ENCODE data around the gene SUV39H2.
A peak's percentile ranks its signal among the peaks of the same experiment; 100 is the strongest.
"Not testable (repeated sequence)": the region's sequence is repeated elsewhere in the genome, so short reads cannot be mapped to it uniquely, and the experiment has no call there.

SUV39H2 gene

DNA sequence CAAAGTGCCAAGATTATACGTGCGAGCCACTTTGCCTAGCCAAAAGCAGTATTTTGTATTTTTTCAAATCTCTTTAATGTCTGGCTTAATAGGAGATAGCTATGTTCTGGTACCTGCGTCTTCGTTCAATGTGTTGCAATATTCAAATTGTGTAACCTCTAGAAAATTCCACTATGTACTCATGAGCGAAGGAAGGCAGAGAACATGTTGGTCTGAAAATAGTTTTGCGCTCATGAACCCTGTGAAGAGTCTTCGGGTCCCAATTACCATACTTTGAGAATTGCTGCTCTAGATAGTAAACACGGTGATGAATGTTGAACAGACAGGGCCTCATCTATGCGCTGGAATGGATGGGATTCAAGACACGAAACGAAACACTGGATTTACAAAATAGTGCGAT lies 2.7 kb upstream of the SUV39H2 start:
- DNase-seq (ENCODE audit: low read depth, low spot score), result no peak

DNA sequence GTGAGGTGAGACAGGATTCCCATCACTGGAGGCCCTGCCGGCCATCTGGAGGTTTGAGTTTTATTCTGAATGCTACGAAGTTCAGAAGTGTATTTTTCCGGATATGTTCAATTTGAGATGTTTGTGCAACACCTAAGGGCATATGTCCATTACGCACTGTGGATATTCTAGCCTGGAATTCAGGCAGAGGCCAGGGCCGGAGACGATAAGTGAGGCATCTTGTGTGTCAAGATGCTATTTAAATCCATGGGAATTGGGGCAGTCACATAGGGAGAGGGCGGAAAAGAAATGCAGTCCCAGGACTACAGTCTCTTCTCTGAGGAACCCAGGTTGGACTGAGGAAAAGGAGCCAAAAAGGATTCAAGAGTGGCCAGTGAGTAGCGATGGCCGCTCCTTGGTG lies 1.9 kb upstream of the SUV39H2 start:
- no peak for DNase-seq (ENCODE audit: low read depth, low spot score)

DNA sequence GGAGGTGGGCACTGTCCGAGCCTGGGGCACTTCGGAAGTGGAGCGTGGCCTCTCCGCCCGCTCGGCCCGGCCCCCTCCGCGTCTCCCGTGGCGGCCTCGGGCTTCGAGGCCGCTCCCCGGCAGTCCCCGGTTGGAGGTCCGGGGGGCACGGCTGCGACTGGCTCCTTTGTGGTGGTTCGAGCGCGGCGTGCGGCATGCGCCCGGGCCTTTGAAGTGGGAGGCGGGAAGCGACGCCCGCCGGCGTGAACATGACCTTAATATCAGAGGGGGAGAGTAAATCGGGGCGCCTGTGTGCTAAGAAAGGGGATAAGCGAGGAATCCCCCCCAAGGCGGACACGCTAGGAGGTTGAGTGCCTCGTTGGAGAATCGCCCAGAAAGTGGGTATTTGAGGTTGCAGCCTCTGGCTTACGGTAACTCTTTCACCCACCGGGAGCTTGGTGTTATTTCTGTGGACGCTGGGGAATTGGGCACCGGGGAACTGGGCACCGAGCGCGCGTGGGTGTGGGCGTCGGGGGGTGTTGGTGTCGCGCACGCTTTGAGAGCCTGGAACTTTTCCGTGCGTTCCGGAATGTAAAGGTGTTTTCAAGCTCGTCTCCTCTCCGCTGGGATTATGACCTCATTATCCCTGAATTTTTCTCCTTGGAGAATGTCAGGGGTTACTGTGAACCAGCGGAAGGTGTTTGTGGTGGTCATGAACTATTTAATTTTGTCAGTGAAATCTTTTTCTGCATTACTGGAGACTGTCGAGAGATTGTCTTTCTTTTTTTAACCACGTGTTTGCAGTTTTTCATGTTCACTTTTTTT lies 660 bp downstream of the SUV39H2 start:
- peak; percentile 0 for DNase-seq (ENCODE audit: low read depth, low spot score)

DNA sequence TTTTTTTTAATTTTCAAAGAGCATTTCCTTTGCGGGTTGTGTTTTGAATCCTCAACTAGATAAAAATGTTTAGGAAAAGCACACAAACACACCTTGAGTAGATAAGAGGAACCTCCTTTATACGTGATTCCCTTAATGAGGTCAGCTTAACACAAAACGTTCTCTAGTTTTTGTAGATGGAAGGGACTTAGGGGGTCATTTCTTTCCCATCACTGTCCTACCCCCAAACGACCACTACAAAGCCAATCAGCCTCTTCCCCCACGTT lies 1.2 kb downstream of the SUV39H2 start:
- no peak for DNase-seq (ENCODE audit: low read depth, low spot score)

DNA sequence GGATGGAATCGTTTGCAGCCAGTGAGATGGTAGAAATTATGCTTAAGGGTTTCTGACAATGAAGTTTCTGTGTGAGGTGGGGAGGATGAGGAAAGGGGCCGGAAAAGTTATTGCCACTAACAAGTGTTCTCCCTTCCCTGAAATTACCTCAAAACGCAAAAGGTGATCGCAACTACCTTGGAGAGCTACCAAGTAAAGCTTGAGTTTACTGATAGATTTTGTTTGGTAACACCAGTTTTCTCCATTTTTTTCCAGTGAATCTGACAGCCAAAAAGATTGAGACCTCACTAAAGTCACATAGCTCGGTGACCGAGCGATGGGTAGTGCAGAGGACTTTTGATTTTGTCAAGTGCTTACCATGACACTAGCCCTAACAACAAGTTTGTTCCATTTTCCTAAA lies 1.6 kb downstream of the SUV39H2 start:
- no peak for DNase-seq (ENCODE audit: low read depth, low spot score)

DNA sequence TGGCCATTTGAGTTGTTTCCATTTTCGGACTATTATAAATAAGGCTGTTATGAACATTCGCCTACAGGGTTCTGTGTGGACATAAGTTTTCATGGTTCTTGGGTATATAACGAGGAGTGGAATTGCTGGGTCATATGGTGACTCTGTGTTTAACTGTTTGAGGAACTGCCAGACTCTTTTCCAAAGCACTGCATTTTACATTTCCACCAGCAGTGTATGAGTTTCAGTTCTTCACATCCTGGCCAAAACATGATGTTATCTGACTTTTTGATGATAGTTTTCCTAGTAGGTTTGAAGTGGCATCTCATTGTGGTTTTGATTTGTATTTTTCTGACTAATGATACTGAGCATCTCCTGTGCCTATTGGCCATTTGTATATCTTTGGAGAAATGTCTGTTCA lies 5.4 kb downstream of the SUV39H2 start:
- DNase-seq (ENCODE audit: low read depth, low spot score), result no peak

DNA sequence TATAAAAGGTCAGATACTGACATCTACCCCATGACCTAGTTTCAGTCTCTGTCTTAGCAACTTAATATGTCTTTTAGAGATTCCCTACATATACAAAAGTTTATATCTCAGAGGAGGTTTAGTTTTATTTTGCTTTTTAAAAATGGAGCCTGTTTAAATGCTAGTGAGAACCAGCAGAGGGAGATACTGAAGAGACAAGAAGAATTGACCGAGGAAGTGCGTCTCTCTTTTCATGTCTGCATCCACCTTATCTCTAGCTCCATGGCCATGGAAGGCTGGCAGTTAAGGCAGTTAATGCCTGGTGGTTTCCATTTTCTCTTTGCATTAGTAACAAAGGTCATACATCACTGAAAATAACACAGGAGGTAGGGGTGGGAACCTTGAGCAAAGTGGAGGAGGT lies 10.7 kb downstream of the SUV39H2 start:
- no peak for DNase-seq (ENCODE audit: low read depth, low spot score)

DNA sequence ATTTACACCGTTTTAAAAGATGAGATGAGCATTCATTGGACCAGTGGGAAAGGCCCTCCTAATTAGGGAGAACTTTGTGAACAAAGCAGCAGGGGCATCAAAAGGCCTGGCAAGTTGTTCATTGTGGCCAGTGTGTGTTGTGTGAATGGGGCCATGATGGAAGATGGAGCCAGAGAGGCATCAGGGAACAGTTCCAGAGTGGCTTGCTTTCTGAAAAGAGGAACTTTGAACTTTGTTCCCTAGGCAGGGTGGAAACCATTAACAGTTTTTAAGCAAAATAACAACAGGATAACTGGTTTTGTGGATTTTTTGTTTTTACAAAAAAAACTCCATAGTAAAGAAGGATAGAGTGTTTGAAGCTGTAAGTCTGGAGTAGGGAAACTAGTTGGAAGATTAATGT lies 12.5 kb downstream of the SUV39H2 start:
- DNase-seq (ENCODE audit: low read depth, low spot score), result no peak

DNA sequence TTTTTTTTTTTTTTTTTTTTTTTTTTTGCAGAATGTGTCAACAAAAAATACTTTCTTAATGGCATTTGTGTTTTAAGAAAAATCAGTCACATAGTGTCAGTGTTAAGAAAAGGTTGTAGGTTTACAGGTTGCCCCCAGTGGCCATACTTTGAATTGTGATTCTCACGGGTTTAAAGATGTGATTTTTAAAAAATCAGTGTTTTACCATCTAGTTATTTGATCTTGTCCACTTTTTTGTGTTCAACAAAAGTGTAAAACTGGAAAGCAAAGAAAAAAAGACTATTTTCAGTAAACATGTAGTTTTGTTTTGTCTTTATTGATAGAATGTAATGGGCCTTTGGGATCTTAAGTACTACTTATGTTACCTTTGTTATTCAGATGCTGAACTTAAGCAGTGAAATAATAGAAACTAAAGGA lies 25.7 kb downstream of the SUV39H2 start:
- no peak for DNase-seq (ENCODE audit: low read depth, low spot score)

DNA sequence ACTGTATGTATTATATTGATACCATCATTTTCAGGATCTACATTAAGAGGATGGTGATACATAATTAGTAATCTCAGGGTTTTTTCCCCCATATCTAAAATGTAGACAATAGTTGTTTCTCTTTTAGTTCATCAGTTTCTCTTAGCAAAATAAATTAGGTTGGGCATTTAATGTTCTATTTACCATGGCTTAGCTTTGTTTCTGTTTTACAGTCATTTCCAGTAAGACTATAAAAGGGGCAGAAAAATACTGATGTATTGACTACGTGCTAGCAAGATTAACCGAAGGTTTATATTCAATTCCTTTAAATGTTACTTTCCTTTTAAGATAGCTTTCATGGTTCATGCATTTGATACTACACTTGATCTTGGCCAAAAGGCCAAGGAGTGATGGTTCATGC lies 26.2 kb downstream of the SUV39H2 start:
- DNase-seq (ENCODE audit: low read depth, low spot score), result no peak

DNA sequence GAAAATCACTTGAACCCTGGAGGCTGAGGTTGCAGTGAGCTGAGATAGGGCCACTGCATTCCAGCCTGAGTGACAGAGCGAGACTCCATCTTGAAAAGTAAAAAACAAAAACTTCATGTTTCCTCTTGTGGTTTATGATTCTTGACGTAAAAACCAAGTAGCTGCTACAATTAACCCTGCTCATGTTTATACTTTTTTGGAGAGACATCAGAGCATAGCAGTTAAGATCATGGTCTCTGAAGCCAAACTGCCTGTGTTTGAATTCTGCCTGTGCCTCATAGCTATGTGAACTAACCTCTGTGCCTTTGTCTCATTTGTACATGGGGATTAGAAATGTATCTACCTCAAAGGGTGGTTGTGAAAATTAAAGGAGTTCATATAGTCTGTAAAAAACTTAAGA lies 27.2 kb downstream of the SUV39H2 start:
- no peak for DNase-seq (ENCODE audit: low read depth, low spot score)

DNA sequence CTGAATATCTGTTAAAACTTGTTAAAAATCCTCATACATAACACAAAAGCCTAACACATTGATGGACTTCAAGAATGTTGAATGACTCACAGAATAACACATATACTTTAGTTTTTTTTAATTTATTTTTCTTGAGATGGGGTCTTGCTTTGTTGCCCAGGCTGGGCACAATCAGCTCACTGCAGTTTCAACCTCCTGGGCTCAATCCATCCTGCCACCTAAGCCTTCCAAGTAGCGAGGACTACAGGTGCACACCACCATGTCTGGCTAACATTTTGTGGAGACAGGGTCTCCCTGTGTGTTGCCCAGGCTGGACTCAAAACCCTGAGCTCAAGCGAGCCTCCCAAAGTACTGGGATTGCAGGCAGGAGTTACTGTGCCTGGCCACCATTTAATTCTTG lies 28.1 kb downstream of the SUV39H2 start:
- no peak for DNase-seq (ENCODE audit: low read depth, low spot score)

DNA sequence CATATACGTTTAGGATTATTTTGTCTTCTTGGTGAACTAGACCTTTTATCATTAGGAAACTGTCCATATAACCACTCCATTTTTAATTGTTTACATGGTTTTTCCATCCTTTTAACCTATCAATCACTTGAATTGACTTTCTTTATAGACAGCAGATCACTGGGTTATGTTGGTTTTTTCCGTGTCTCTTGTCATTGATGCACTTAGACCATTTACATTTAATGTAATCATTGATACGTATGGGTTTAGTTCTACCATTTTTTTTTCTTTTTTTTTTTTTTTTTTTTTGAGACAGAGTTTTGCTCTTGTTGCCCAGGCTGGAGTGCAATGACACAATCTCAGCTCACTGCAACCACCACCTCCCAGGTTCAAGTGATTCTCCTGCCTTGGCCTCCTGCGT lies 28.9 kb downstream of the SUV39H2 start:
- DNase-seq (ENCODE audit: low read depth, low spot score), result not testable (repeated sequence)

DNA sequence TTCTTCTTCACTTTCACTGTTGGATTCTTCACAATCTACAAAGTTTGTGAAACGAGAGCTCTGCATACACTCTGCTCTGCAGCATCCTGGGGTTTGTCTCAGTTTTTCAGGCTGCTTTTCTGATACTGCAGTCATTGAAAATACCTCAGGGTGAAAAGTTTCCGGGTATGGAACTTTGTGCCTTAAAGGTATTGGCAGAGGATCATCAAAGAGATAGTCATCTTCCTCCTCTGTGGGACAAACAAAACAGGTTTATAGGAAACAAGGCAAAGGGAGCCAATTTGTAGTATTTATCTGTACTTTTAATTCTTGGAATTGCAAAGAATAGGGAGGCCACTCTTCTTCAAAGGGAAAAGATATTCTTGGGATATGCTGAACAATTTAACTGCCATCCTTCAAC lies 30.4 kb downstream of the SUV39H2 start:
- no peak for DNase-seq (ENCODE audit: low read depth, low spot score)

DNA sequence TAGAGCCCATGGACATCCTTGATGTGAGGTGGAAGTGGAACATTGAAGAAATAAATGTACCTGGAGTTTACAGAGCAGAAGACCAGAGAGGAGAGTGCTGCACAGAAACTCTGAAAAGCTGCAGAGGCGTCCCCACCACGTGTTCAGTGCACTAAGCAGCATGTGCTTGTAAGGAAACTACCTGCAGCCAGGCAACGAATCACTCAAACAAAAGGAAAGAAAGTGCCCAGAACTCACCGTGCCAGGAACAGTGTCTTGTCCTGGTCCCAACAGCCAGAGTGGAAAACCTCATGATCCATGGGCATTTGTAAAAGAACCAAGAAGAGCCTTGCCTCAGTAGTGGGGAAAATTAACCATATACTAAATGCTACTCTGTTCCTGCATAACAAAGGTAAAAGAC lies 32.3 kb downstream of the SUV39H2 start:
- no peak for DNase-seq (ENCODE audit: low read depth, low spot score)

DNA sequence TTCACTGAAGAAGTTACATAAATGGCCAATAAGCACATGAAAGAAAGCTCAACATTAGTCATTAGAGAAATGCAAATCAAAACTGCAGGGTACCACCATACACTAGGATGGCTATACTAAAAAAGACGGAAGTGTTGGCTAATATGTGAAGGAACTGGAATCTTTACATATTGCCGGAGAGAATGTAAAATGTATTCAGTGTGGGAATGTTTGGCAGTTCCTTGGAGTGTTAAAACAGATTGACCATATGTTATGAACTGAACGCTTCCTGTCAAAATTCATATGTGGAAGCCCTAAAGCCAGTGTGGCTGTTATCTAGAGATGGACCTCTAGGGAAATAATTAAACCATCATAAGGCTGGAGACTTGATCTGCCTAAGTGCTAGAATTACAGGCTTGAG lies 33.1 kb downstream of the SUV39H2 start:
- DNase-seq (ENCODE audit: low read depth, low spot score), result no peak

DNA sequence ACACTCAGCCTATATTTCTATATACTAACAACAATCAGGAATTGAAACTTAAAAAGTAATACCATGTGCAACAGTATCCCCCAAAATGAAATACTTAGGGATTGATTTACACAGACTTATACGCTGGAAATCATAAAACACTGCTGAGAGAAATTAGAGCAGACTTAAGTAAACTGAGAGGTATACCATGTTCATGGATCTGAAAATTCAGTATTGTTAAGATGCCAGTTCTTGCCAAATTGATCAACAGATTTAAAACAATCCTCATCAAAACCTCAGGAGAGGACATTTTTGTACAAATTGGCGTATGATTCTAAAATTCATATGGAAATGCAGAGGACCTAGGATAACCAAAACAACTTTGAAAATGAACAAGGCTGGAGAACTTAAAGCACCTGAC lies 37.9 kb downstream of the SUV39H2 start:
- DNase-seq (ENCODE audit: low read depth, low spot score), result no peak

DNA sequence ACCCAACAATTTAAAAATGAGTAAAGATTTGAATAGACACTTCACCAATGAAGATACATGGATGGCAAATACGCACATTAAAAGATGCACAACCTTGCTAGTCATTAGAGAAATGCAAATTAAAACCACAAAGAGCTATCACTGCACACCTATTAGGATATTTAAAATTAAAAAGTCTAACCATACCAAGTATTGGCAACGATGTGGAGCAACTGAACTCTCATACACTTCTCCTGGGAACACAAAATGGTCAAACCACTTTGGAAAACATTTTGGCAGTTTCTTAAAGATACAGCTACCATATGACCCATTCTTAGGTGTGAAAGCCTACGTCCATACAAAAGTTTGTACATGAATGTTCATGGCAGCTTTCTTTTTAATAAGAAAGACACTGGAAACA lies 39.2 kb downstream of the SUV39H2 start:
- no peak for DNase-seq (ENCODE audit: low read depth, low spot score)

DNA sequence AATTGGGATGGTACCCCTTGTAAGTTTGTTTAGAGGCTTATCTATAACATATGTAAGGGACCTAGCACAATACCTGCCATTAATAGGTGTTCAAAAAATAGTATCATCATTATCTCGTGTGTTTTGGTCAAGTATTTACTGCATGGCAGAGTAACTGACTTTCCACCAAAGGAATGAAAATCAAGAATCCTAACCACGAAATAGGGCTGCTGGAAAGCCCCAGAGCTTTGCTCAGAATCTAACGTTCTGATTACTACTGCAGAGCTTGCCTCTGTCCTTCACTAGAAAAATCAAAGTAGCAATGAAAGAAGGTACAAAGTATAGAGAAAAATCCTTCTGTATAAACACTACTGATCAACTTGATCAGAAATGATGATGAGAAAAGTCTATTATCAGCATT lies 40.3 kb downstream of the SUV39H2 start:
- no peak for DNase-seq (ENCODE audit: low read depth, low spot score)

DNA sequence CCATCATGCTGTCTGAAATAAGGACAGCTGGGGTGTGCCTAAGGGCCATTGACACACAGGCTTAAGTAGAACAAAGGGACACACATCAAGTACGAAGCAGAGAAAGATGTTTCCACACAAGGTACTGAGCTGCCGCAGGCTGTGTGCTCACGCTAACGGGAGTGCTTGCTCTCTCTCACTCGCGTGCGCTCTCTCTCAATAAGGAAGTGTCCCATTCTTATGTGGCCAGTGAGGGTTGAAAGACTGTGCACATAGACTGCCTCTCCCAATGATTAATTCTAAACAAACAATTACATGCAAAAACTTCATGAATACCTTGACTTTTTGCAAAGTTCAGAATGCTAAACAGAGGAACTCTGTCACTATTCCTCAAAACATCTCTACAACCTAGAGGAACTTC lies 45.3 kb downstream of the SUV39H2 start:
- no peak for DNase-seq (ENCODE audit: low read depth, low spot score)

DNA sequence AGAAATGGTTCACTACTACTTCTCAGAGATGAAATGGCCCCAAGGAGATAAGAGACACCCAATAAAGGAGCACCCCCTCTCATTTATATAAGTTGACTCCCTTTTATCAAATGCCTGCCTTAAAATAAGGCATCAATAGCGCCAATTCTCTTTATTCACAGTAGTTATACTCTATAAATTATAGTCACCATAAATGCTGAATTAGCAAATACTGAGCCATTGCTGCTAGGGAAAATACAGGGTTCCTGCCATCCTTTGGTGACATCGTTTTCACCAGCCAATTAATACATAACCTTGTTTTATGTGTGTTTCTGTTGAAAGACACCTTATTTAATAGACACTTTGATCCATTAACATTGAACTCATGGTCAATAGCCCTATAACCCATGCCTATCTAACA lies 46.6 kb downstream of the SUV39H2 start:
- no peak for DNase-seq (ENCODE audit: low read depth, low spot score)

DNA sequence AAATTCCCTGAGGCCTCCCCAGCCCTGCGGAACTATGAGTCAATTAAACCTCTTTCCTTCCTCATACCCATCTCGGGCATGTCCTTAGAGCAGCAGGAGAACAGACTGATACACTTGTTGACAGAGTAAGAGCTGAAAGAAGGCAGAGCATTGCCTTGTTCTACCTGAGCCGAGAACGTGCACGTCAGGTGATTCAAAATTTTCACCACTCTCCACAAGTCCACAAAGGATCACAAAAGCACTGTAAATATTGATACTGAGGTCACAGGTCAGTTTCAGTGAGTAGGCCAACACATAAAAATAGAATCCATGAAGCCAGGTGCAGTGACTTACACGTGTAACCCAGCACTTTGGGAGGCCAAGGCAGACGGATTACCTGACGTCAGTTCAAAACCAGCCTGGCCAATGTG lies 47.4 kb downstream of the SUV39H2 start:
- DNase-seq (ENCODE audit: low read depth, low spot score), result no peak

DNA sequence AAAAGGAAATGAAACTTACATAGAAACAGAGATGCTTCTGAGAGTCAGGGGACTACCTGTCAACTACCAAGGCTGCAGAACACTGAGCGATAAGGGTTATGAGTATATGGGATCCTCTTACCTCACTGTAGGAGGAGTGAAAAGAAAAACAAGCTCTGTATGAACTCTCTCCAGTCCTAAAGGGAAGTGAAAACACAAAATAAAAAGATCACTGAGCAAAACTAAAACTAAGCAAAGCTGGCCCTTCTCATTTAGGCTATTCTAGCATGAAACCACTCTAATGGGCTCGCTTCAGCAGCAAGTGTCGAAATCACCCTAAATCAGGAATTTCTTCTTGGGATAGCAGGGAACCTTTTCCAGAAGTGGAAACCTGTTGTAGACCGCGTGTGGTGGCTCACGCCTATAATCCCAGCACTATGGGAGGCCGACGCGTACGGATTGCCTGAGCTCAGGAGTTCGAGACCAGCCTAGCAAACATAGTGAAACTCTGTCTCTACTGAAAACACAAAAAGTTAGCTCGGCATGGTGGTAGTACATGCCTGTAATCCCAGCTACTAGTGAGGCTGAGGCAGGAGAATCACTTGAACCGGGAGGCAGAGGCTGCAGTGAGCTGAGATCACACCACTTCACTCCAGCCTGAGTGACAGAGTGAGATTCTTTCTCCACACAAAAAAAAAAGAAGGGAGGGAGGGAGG lies 48.2 kb downstream of the SUV39H2 start:
- DNase-seq (ENCODE audit: low read depth, low spot score), result no peak

DNA sequence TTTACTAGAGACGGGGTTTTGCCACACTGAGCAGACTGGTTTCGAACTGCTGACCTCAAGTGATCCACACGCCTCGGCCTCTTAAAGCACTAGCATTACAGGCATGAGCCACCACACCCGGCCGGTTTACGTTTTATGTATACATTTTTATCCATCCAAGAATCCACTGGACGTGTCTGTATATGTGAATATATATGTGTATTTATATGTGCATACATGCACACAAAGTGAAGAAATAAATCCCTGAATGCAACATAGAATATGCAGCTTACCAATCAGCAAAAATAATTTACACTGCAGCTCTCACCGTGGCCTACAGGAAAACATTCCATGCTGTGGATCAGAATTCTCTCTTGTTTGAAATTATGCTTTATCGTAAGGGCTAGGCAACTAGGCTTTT lies 51.9 kb downstream of the SUV39H2 start:
- DNase-seq (ENCODE audit: low read depth, low spot score), result no peak

All from activated naive CD8-positive, alpha-beta T cell treated with anti-CD3 and anti-CD28 coated beads, Interleukin-2, amount 50 U/mL, for 16 hours (primary cell).